Activated CD8-positive, alpha-beta T cell treated with anti-CD3 and anti-CD28 coated beads for 36 hours (primary cell): Measurements from ENCODE around the gene SMARCAL1. TPM values are rescaled to one million over a fixed set of nuclear protein-coding genes. Genes with fewer than 3 reads are reported as not detected.
"Not testable (repeated sequence)": the region's sequence is repeated elsewhere in the genome, so short reads cannot be mapped to it uniquely, and the experiment has no call there.

ENCODE experiments used
- ATAC-seq: fragments of 200-7000 bp; cut with Tn5 transposase; one replicate; pipeline ENCODE4 v1.10.0; 2021; ENCODE audit warnings: mild to moderate bottlenecking, moderate library complexity
- CTCF ChIA-PET: fragments of 350-600 bp; sonication (Branson Sonifier 250); formaldehyde crosslinking; loops from one replicate; lab custom pipeline; 2021; ENCODE audit warnings: antibody characterized with exemption; lab: Charles Lee
- POLR2A ChIA-PET: fragments of 350-600 bp; sonication (Branson Sonifier 250); formaldehyde crosslinking; loops from one replicate; lab custom pipeline; 2021; ENCODE audit warnings: antibody characterized with exemption; lab: Charles Lee
- DNase-seq: peaks from one replicate; pipeline ENCODE4 v3.0.0-alpha.2; 2020
- H3K27ac Mint-ChIP-seq: one replicate; pipeline ENCODE4 v1.8.0; 2021; ENCODE audit warnings: mild to moderate bottlenecking, mixed read lengths
- H3K27me3 Mint-ChIP-seq: one replicate; pipeline ENCODE4 v1.8.0; 2021; ENCODE audit warnings: mixed read lengths
- H3K36me3 Mint-ChIP-seq: one replicate; pipeline ENCODE4 v1.8.0; 2021; ENCODE audit warnings: low read depth, mixed read lengths
- H3K4me1 Mint-ChIP-seq: one replicate; pipeline ENCODE4 v1.8.0; 2021; ENCODE audit warnings: low read depth, mixed read lengths
- H3K4me3 Mint-ChIP-seq: one replicate; pipeline ENCODE4 v1.8.0; 2021; ENCODE audit warnings: mild to moderate bottlenecking, moderate library complexity, mixed read lengths
- H3K9me3 Mint-ChIP-seq: one replicate; pipeline ENCODE4 v1.8.0; 2021; ENCODE audit warnings: mixed read lengths
- CTCF ChIP-seq: fragments of 200-600 bp; IDR thresholded peaks from one replicate; pipeline ENCODE4 v1.8.0; 2022; ENCODE audit warnings: antibody characterized with exemption, mild to moderate bottlenecking
- intact Hi-C: fragments of 100-400 bp; cut with micrococcal nuclease; formaldehyde crosslinking; loops from one replicate; pipeline ENCODE4 v1.10.0; 2022
- total RNA-seq, 2 experiments: library from RNA; stranded (reverse); gene quantifications; one replicate each; pipeline ENCODE4 v1.2.3, GENCODE V29; 2021

The SMARCAL1 gene
- total RNA-seq, 2 experiments from 2014 or later = 22.3 to 24.7 TPM

GRCh38 chr2:216507220-216508160 is 95.2 kb downstream of the SMARCAL1 start:
- H3K4me3 Mint-ChIP-seq = no peak overlapping the region
- ChIA-PET CTCF (interaction anchor here (0.8 to 5.3 kb wide), 7 partner anchors 9 to 183 kb away, joined by 3 to 40 read pairs (median 5); no protein-coding TSS in a partner anchor), POLR2A (interaction anchor here (0.7 to 2.7 kb wide), 10 partner anchors 9 to 749 kb away, joined by 3 to 16 read pairs (median 3); partner anchors contain the start of gene RPL37A)
- TF ChIP-seq CTCF = no peak
- peak overlapping the region; percentile 4 for H3K27ac Mint-ChIP-seq
- intact Hi-C loops = no loop called here
- peaks cover 22% of the 10 kb centered on the region for H3K4me1 Mint-ChIP-seq
- ATAC-seq = no peak
- H3K36me3 Mint-ChIP-seq = peaks cover 58% of the 10 kb centered on the region
- H3K9me3 Mint-ChIP-seq = no peaks in the 10 kb centered on the region
- no peaks in the 10 kb centered on the region for H3K27me3 Mint-ChIP-seq
- no peak for DNase-seq

GRCh38 chr2:216508229-216508628 is 95.9 kb downstream of the SMARCAL1 start:
- Mint-ChIP-seq H3K4me1 (peaks cover 15% of the 10 kb centered on the region), H3K4me3 (no peak overlapping the region), H3K36me3 (peaks cover 50% of the 10 kb centered on the region), H3K27me3 (no peaks in the 10 kb centered on the region), H3K27ac (no peak overlapping the region), H3K9me3 (no peaks in the 10 kb centered on the region)
- no peak for TF ChIP-seq CTCF
- DNase-seq = no peak
- intact Hi-C loops = no loop called here
- no peak for ATAC-seq
- ChIA-PET CTCF (interaction anchor here (1.0 to 5.3 kb wide), 4 partner anchors 11 to 182 kb away, joined by 3 to 40 read pairs (median 9); no protein-coding TSS in a partner anchor), POLR2A (interaction anchor here (1.1 to 2.7 kb wide), 3 partner anchors 10 to 156 kb away, joined by 3 to 16 read pairs (median 3); partner anchors contain the start of gene RPL37A)

- no peak for DNase-seq
- ATAC-seq = peak; percentile 58
- ChIA-PET POLR2A (interaction anchor here (1.1 kb wide), 1 partner anchor 11 kb away, joined by 5 read pairs; no protein-coding TSS in a partner anchor), CTCF (interaction anchor here (0.9 to 13.5 kb wide), 15 partner anchors 8 to 166 kb away, joined by 3 to 311 read pairs (median 4); partner anchors contain the start of gene RPL37A)
- intact Hi-C loops = no loop called here
- H3K4me3 Mint-ChIP-seq = no peak overlapping the region
- TF ChIP-seq CTCF = peak; percentile 73
- H3K9me3 Mint-ChIP-seq = no peaks in the 10 kb centered on the region
- H3K4me1 Mint-ChIP-seq = no peaks in the 10 kb centered on the region
- no peak overlapping the region for H3K27ac Mint-ChIP-seq
- peaks cover 9% of the 10 kb centered on the region for H3K36me3 Mint-ChIP-seq
- no peaks in the 10 kb centered on the region for H3K27me3 Mint-ChIP-seq
Measured at GRCh38 chr2:216516730-216517350, 104.6 kb downstream of the SMARCAL1 start.

GRCh38 chr2:216517447-216518225 is 105.4 kb downstream of the SMARCAL1 start:
- peaks cover 9% of the 10 kb centered on the region for H3K36me3 Mint-ChIP-seq
- H3K27ac Mint-ChIP-seq = no peak overlapping the region
- no peak overlapping the region for H3K4me3 Mint-ChIP-seq
- H3K9me3 Mint-ChIP-seq = no peaks in the 10 kb centered on the region
- POLR2A ChIA-PET = interaction anchor here (1.1 kb wide), 2 partner anchors 10 to 12 kb away, joined by 3 to 5 read pairs; no protein-coding TSS in a partner anchor
- no peak for DNase-seq
- TF ChIP-seq CTCF = no peak
- intact Hi-C loops = no loop called here
- CTCF ChIA-PET = interaction anchor here (0.6 to 13.5 kb wide), 20 partner anchors 9 to 994 kb away, joined by 3 to 311 read pairs (median 4); partner anchors contain the start of gene RPL37A
- H3K4me1 Mint-ChIP-seq = no peaks in the 10 kb centered on the region
- H3K27me3 Mint-ChIP-seq = no peaks in the 10 kb centered on the region
- ATAC-seq = no peak

GRCh38 chr2:216518566-216519119 is 106.4 kb downstream of the SMARCAL1 start:
- not testable (repeated sequence) for H3K27me3 Mint-ChIP-seq, H3K9me3 Mint-ChIP-seq, H3K4me1 Mint-ChIP-seq, H3K27ac Mint-ChIP-seq, ATAC-seq, DNase-seq, H3K4me3 Mint-ChIP-seq
- ChIA-PET POLR2A (interaction anchor here (1.1 to 1.4 kb wide), 2 partner anchors 11 to 148 kb away, joined by 3 to 5 read pairs; no protein-coding TSS in a partner anchor), CTCF (interaction anchor here (0.8 to 13.5 kb wide), 22 partner anchors 10 to 1238 kb away, joined by 3 to 311 read pairs (median 4); partner anchors contain the start of gene RPL37A)
- intact Hi-C loops = loop anchor here (1.0 kb wide), 1 partner anchor 148 kb away; no protein-coding TSS in a partner anchor
- peaks cover 10% of the 10 kb centered on the region for H3K36me3 Mint-ChIP-seq
